Ishikawa (cell line): Measurements from ENCODE around the gene IGF2BP3.

Experiments used
- CEBPB ChIP-seq: IDR thresholded peaks from 2 replicates; pipeline ENCODE4 v1.6.1; 2012
- EP300 ChIP-seq: IDR thresholded peaks from 2 replicates; pipeline ENCODE4 v1.6.1; 2012; ENCODE audit warnings: borderline replicate concordance
- RAD21 ChIP-seq: IDR thresholded peaks from 2 replicates; pipeline ENCODE4 v1.6.1; 2012; ENCODE audit warnings: low read depth
- YY1 ChIP-seq: IDR thresholded peaks from 2 replicates; pipeline ENCODE4 v1.6.1; 2012; ENCODE audit warnings: low read depth
- TF ChIP-seq, protein P1 (sequence below): IDR thresholded peaks from 2 replicates; pipeline ENCODE4 v1.6.1; 2012; ENCODE audit warnings: low read depth, mild to moderate bottlenecking
- TF ChIP-seq, protein P2 (sequence below): IDR thresholded peaks from 2 replicates; pipeline ENCODE4 v1.6.1; 2012

DNA sequence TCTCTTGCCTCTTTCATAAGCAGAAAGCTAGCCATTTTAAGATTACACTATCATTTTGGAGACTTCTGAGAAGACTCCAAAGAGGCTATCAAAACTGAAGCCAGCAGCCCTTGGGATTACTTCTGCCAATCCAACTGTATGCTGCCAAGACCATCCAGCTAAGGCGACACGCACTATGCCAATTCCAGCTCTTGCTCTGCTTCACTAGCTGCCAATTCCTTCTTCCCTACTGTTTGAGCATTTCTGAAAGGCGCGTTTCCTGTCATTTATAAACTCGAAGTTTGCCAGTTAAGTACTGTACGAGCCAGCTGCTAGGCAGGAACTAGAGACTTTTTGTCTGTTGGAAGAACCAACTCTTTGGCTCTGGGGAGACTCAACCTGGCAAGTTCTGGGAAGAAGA, 134.7 kb downstream of the IGF2BP3 start:
- TF ChIP-seq EP300 (peak; percentile 84), RAD21 (no peak), YY1 (no peak), CEBPB (no peak)
- TF ChIP-seq, protein P1, sequence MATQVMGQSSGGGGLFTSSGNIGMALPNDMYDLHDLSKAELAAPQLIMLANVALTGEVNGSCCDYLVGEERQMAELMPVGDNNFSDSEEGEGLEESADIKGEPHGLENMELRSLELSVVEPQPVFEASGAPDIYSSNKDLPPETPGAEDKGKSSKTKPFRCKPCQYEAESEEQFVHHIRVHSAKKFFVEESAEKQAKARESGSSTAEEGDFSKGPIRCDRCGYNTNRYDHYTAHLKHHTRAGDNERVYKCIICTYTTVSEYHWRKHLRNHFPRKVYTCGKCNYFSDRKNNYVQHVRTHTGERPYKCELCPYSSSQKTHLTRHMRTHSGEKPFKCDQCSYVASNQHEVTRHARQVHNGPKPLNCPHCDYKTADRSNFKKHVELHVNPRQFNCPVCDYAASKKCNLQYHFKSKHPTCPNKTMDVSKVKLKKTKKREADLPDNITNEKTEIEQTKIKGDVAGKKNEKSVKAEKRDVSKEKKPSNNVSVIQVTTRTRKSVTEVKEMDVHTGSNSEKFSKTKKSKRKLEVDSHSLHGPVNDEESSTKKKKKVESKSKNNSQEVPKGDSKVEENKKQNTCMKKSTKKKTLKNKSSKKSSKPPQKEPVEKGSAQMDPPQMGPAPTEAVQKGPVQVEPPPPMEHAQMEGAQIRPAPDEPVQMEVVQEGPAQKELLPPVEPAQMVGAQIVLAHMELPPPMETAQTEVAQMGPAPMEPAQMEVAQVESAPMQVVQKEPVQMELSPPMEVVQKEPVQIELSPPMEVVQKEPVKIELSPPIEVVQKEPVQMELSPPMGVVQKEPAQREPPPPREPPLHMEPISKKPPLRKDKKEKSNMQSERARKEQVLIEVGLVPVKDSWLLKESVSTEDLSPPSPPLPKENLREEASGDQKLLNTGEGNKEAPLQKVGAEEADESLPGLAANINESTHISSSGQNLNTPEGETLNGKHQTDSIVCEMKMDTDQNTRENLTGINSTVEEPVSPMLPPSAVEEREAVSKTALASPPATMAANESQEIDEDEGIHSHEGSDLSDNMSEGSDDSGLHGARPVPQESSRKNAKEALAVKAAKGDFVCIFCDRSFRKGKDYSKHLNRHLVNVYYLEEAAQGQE = no peak
- TF ChIP-seq, protein P2, sequence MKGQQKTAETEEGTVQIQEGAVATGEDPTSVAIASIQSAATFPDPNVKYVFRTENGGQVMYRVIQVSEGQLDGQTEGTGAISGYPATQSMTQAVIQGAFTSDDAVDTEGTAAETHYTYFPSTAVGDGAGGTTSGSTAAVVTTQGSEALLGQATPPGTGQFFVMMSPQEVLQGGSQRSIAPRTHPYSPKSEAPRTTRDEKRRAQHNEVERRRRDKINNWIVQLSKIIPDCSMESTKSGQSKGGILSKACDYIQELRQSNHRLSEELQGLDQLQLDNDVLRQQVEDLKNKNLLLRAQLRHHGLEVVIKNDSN = no peak
